Measurements from ENCODE around the gene LCORL.
"Not testable (repeated sequence)": the region's sequence is repeated elsewhere in the genome, so short reads cannot be mapped to it uniquely, and the experiment has no call there.

Gene LCORL

GRCh38 chr4:18020145-18020670, 1.3 kb downstream of the LCORL start:
- DNase-seq: peak in 7 of 58 donors; percentile 0 to 60 (median 17)

DNA sequence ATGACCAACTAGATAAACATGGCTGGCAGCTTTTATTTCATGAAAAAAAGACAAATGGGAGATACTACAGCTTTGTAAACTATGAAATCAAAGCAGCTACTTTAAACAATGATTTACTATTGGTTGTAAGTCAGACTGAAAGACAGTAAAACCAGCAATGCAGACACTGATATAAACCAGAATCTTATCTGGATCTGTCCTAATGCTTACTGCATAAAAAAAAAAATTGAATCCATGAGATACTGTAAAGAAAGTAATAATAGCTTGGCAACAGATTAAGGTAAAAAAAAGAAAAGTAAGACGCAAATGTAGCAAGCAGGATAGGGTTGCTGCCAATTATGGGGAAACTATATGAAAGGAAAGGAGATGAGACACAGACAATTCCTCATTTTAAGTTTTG, 7.3 kb downstream of the LCORL start:
- DNase-seq: no peak

DNA sequence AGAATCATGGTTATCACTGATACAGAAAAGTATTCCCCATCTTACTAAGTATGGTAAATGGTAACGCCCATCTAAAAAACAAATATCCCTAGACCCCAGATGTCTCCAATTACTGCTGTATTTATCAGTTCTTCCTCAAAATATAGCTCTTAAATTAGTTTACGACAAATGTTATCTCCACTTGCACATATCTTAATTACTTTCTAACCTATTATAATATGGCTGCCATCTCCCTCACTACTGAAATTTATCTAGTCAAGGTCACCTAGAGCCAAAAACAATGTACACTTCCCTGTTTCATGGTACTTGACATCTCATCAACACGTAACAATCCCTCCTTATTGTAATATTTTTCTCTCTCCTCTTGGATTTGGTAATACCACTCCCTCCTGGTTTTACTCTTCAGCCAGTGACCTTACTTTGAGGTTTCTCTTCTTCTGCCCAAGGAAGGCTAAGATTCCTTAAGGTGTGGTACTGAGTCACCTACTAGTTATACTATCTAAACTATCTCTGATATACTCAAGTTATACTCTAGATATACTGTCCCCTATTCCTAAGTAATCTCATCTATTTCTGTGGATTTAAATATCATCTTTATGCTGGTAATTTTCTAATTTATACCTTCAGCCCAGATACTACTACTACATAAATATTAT, 8.6 kb downstream of the LCORL start:
- no peak for DNase-seq

- DNase-seq: no peak
Measured at GRCh38 chr4:18012134-18012806, 9.3 kb downstream of the LCORL start.

DNA sequence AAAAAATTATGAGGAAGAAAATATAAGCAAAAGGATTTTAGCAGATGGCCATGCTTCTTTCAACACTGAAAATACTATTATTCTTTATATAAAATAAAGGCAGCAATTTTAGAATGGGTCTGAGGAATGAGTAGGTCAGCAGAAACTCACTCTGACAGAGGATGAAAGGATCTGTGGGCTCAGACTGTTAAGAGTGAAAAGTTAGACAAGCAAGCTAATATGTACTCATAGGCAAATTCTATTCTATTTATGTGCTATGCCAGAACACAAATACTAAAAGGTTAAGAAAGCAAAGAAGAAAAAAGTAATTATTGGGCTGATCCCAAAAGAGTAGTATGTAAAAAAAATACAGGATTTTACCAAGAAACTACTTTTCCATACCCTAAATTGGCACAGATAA, 13.9 kb downstream of the LCORL start:
- DNase-seq: no peak

DNA sequence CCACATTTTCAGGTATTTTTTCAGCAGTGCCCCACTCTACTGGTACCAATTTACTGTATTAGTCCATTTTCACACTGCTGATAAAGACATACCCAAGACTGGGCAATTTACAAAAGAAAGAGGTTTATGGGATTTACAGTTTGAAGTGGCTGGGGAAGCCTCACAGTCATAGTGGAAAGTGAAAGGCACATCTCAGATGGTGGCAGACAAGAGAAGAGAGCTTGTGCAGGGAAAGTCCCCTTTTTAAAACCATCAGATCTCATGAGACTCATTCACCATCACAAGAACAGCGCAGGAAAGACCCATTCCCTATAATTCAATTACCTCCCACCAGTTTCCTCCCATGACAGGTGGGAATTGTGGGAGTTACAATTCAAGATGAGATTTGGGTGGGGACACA, 15.1 kb downstream of the LCORL start:
- not testable (repeated sequence) for DNase-seq

DNA sequence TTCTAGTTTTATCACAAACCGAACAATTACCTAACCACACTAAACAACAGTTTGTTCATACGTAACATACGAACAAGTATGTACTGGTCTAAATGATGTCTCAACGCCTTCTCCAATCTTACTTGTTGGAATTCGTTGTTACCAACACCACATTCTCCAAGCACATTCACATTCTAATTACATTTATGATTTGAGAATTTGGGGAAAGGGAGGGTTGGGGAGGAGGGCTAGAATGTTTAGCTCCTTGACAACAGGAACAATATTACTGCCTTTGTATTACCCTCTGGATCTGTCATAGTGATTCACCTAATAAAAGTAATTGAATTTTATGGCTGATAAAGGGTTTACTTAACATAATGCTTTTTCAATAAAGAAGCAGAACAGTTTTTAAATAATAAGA, 24.4 kb downstream of the LCORL start:
- no peak for DNase-seq

DNA sequence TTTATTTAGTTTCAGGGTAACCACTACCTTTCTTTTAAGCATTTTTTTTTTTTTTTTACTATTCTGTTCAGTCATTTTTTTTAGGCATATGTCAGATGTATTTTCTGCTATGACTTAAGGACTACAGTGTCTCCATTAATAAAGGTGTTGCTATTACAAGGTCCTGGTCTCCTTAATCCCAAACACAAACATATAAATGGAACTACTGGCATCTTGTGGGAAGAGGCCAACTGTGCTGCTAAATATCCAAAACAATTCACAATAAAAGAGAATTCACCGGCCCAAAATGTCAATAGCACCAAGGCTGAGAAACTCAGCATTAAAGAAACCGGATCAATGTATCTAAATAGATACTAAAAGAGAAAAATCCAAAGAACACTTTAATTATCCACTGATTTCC, 26.4 kb downstream of the LCORL start:
- DNase-seq: no peak

DNA sequence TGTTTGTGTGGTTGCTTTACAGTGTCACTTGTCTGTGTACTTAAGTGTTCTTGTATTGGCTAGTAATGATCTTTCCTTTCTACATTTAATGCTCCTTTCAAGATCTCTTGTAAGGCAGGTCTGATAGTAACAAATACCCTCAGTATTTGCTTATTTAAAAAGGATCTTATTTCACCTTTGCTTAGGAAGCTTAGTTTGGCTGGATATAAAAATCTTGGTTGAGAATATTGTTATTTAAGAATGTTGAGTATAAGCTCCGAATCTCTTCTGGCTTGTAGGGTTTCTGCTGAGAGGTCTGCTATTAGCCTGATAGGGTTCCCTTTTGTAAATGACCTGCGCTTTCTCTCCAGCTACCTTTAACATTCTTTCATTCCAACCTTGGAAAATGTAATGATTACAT, 35.7 kb downstream of the LCORL start:
- DNase-seq: no peak

DNA sequence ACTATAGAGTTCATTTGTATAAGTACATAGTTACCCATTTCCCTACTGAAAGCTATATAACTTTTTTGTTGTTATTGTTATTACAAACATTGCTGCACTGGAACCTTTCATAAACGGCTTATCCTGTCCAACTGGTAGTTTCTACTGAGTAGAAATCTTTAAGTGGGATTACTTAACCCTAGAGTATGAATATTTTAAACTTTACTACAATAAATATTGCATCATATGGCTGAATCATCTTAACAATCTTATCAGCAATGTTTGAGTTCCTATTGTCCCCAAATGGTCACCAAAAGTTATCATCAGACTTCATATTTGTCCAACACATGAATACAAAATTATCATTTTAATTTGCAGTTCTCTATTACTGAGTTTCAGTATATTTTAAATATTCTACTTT, 40.5 kb downstream of the LCORL start:
- DNase-seq: no peak

GRCh38 chr4:17968721-17969120, 52.8 kb downstream of the LCORL start:
- no peak for DNase-seq

DNA sequence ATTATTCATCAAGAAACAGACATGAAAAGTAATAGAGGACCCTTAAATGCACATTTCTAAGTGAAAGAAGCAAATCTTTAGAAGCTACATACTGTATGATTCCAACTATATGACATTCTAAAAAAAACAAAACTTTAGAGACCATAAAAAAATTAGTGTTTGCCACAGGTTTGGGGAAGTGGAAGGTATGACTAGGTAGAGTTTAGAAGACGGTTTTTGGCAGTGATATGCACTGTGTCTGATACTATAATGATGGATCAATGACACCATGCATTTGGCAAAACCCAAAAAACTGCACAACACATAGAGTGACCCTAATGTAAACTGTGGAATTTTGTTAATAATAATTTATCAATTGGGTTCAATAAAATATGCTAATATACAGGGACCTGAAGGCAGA, 54.5 kb downstream of the LCORL start:
- no peak for DNase-seq

- no peak for DNase-seq
Measured at GRCh38 chr4:17966312-17966711, 55.2 kb downstream of the LCORL start.

- no peak for DNase-seq
Measured at GRCh38 chr4:17964576-17964975, 57.0 kb downstream of the LCORL start.

DNA sequence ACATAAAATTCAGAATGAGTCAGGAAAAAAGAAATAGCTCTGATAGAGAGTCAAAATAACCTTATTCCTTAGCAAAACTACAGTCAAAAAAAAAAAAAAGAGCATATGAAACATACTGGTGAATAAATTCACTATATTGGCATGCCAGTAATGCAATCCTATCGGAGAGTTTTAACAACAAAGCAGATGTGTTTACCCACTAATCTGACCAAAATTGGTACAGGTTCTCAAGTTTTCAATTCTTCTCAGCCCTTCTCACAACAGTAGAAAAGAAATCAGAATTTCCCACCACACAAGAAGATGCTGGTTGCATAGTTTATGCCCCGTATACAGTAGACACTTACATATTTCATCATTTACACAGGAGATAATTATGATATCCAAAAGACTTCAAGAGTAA, 59.4 kb downstream of the LCORL start:
- no peak for DNase-seq

- no peak for DNase-seq
Measured at GRCh38 chr4:17961249-17961648, 60.3 kb downstream of the LCORL start.

DNA sequence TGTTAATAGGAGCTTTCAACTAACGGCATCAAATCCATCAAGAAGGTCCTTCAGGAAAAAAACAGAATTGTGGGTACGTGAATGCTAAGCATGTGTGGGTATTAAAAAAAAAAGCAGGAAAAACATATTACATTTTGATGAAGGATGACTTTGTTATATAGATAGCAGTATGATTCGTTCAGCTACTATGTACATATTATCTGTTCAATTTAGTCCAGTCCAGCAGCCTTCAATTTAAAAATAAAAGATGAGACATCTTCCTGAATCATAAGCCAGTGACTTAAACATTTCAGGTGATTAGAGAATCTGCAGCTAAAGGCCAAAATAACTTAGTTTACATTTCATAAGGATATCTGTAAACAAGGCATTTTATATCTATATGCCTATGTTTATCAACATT, 63.4 kb downstream of the LCORL start:
- DNase-seq: no peak

GRCh38 chr4:17957688-17958087, 63.9 kb downstream of the LCORL start:
- DNase-seq: no peak

DNA sequence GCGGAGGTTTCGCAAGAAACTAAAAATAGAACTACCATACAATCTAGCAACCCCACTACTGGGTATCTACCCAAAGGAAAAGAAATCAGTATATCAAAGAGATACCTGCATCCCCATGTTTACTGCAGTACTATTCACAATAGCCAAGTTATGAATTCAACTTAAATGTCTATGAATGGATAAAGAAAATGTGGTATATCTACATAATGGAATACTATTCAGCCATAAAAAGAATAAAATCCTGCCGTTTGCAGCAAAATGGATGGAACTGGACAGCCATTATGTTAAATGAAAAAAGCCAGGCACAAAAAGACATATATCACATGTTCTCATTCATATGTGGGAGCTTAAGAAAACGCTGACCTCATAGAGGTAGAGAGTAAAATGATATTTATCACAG, 65.3 kb downstream of the LCORL start:
- no peak for DNase-seq

DNA sequence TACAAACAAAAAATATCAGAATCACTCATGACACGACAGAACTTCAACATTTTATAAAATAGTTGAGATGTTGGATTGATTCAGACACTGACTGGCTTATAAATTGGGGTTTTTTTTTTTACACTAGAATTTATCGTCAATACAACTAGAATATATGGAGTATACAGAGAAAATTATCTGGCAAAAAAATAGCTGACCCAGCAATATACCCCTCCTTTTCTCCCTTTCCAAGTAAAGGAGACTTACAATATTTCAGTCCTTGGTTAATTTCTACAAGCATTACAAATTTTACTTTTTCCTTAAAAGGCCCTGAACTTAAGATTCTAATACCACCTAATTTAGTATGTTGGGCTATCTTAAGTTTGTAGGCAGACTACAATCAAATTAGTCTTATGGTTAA, 76.3 kb downstream of the LCORL start:
- no peak for DNase-seq

DNA sequence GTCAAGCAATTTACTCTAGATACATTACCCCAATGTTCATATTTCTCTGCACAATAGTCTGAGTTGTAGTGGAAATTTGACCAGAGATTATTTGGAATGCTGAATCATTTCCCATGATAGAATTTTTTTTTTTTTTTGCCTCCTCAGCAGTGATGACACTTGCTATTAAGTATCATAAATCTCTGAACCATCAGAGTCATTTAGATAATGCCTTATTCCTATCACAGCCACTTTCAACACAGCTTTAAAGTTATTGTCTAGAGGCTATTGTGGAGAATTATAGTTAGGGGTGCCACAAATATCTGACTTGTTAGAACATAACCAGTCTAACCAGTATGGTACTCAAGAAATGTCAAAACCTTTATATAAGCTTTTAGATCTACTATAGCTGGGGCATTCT, 79.8 kb downstream of the LCORL start:
- no peak for DNase-seq

GRCh38 chr4:17939054-17939453, 82.5 kb downstream of the LCORL start:
- no peak for DNase-seq

GRCh38 chr4:17934286-17934685, 87.3 kb downstream of the LCORL start:
- no peak for DNase-seq

Measured in anterior cingulate cortex (tissue), 58 donors.